LNCaP clone FGC (cell line): ENCODE results near the gene WHAMM.
"Not testable (repeated sequence)": the region's sequence is repeated elsewhere in the genome, so short reads cannot be mapped to it uniquely, and the experiment has no call there.

Source experiments
- DNase-seq: peaks from one replicate; pipeline ENCODE4 v3.0.0-alpha.2; 2011; ENCODE audit warnings: low read depth
- H3K4me3 ChIP-seq: 2 replicates; pipeline ENCODE4 v1.5.1; 2011; ENCODE audit warnings: mild to moderate bottlenecking, low read depth, low read length, control low read depth
- CTCF ChIP-seq: IDR thresholded peaks from 2 replicates; pipeline ENCODE4 v1.5.1; 2012; ENCODE audit warnings: mild to moderate bottlenecking; ENCODE audit not compliant: control insufficient read depth, insufficient read depth; ENCODE audit errors: extremely low read depth

WHAMM gene

GRCh38 chr15:82855286-82856100, 46.1 kb downstream of the WHAMM start:
- no peak for TF ChIP-seq CTCF
- H3K4me3 ChIP-seq: no peak overlapping the region
- DNase-seq: no peak

- DNase-seq: no peak
- TF ChIP-seq CTCF: no peak
- no peak overlapping the region for H3K4me3 ChIP-seq
Measured at GRCh38 chr15:82856397-82857170, 47.2 kb downstream of the WHAMM start.

GRCh38 chr15:82858932-82859331, 49.5 kb downstream of the WHAMM start:
- DNase-seq: no peak
- H3K4me3 ChIP-seq: no peak overlapping the region
- TF ChIP-seq CTCF: no peak

- no peak overlapping the region for H3K4me3 ChIP-seq
- no peak for TF ChIP-seq CTCF
- no peak for DNase-seq
Measured at GRCh38 chr15:82862886-82863285, 53.5 kb downstream of the WHAMM start.

- no peak overlapping the region for H3K4me3 ChIP-seq
- no peak for TF ChIP-seq CTCF
- DNase-seq: no peak
Measured at GRCh38 chr15:82864967-82865366, 55.5 kb downstream of the WHAMM start.

- H3K4me3 ChIP-seq, DNase-seq: not testable (repeated sequence)
Measured at GRCh38 chr15:82865581-82865980, 56.2 kb downstream of the WHAMM start.

GRCh38 chr15:82865981-82866380, 56.6 kb downstream of the WHAMM start:
- not testable (repeated sequence) for DNase-seq, H3K4me3 ChIP-seq
